HCT116 (cell line): ENCODE data around the gene POU6F1. TPM values are rescaled to one million over a fixed set of nuclear protein-coding genes. Genes with fewer than 3 reads are reported as not detected.

Experiments used
- ATAC-seq: fragments of 200-7000 bp; cut with Tn5 transposase; 2 replicates; pipeline ENCODE4 v1.9.1; 2020; ENCODE audit warnings: mild to moderate bottlenecking, moderate library complexity
- BruUV-seq: library from RNA; stranded (reverse); fragments of 400-500 nt; replicated peaks from 2 replicates; lab custom pipeline; 2021; lab: Mats Ljungman, UMichigan
- CTCF ChIA-PET: fragments of 300-600 bp; sonication (Branson Sonifier 250); formaldehyde crosslinking; loops from one replicate; lab custom pipeline; 2021; ENCODE audit warnings: antibody characterized with exemption; lab: Charles Lee
- POLR2A ChIA-PET: fragments of 300-600, 350-600 bp; sonication (Branson Sonifier 250); formaldehyde crosslinking; loops from one replicate; lab custom pipeline; 2021; ENCODE audit warnings: antibody characterized with exemption; lab: Charles Lee
- RAD21 ChIA-PET, 2 experiments: fragments of 300-600 bp; sonication (Branson Sonifier 250); formaldehyde crosslinking; loops; one replicate each; lab custom pipeline; 2023; ENCODE audit warnings: low total read pairs in 2 of 2; ENCODE audit not compliant: uncharacterized antibody in 2 of 2, unreplicated experiment in 2 of 2, low non-redundant PET in 1 of 2; lab: Charles Lee
- DNase-seq: peaks from one replicate; pipeline ENCODE4 v3.0.0-alpha.2; 2010; ENCODE audit warnings: low read depth, low spot score
- H2AFZ ChIP-seq: fragments of 200-600 bp; shearing (Covaris generic), sonication (generic); 2 replicates; pipeline ENCODE4 v1.6.1; 2017; ENCODE audit warnings: low read depth, mixed run types, mixed read lengths, antibody characterized with exemption, low read length; ENCODE audit not compliant: poor library complexity, severe bottlenecking
- H3K27ac ChIP-seq: 2 replicates; pipeline ENCODE4 v1.5.1; 2012; ENCODE audit warnings: low read depth, low read length
- H3K27me3 ChIP-seq: fragments of 200-600 bp; sonication (generic); 2 replicates; pipeline ENCODE4 v1.6.1; 2016; ENCODE audit warnings: mixed run types, low read length, mixed read lengths; ENCODE audit not compliant: insufficient read depth
- H3K36me3 ChIP-seq, 2 experiments: fragments of 200-500 bp in 1 of 2; fragments of 200-600 bp in 1 of 2; sonication (Bioruptor generic) in 1 of 2; sonication (generic) in 1 of 2; 2 replicates each; pipeline versions ENCODE4 v1.5.1 to v1.6.1; 2014 to 2016; ENCODE audit warnings: low read length in 2 of 2, inconsistent platforms in 1 of 2, mixed read lengths in 1 of 2, mixed run types in 1 of 2; ENCODE audit not compliant: insufficient read depth in 2 of 2, control insufficient read depth in 1 of 2
- H3K4me1 ChIP-seq, 2 experiments: fragments of 200-600 bp in 1 of 2; sonication (generic) in 1 of 2; 2 replicates each; pipeline versions ENCODE4 v1.5.1 to v1.6.1; 2012 to 2017; ENCODE audit warnings: low read length in 2 of 2, inconsistent platforms in 1 of 2, mild to moderate bottlenecking in 1 of 2, mixed read lengths in 1 of 2, mixed run types in 1 of 2, moderate library complexity in 1 of 2; ENCODE audit not compliant: insufficient read depth in 2 of 2, control insufficient read depth in 1 of 2
- H3K4me2 ChIP-seq: fragments of 200-600 bp; sonication (generic); 2 replicates; pipeline ENCODE4 v1.6.1; 2017; ENCODE audit warnings: mixed run types, low read length, mixed read lengths
- H3K4me3 ChIP-seq, 2 experiments: fragments of 200-600 bp in 1 of 2; sonication (generic) in 1 of 2; replicated peaks in 1 of 2; 2 replicates each; pipeline ENCODE4 v1.5.1; 2011 to 2016; ENCODE audit warnings: low read length in 2 of 2, control low read depth in 1 of 2, low read depth in 1 of 2, mild to moderate bottlenecking in 1 of 2, mixed read lengths in 1 of 2, mixed run types in 1 of 2
- H3K79me2 ChIP-seq: fragments of 200-600 bp; sonication (generic); 2 replicates; pipeline ENCODE4 v1.6.1; 2017; ENCODE audit warnings: mild to moderate bottlenecking, mixed run types, low read length, moderate library complexity, mixed read lengths; ENCODE audit not compliant: insufficient read depth
- H3K9ac ChIP-seq: fragments of 200-600 bp; sonication (generic); 2 replicates; pipeline ENCODE4 v1.6.1; 2016; ENCODE audit warnings: low read length, mixed read lengths
- H3K9me2 ChIP-seq: fragments of 200-600 bp; sonication (generic), shearing (Covaris generic); 2 replicates; pipeline ENCODE4 v1.6.1; 2017; ENCODE audit warnings: mixed run types, mild to moderate bottlenecking, moderate library complexity; ENCODE audit not compliant: insufficient read depth
- H3K9me3 ChIP-seq, 2 experiments: fragments of 200-500 bp in 1 of 2; fragments of 200-600 bp in 1 of 2; sonication (Bioruptor generic) in 1 of 2; sonication (generic) in 1 of 2; 2 replicates each; pipeline ENCODE4 v1.6.1; 2014 to 2017; ENCODE audit warnings: low read length in 2 of 2, mixed read lengths in 2 of 2, inconsistent platforms in 1 of 2, low read depth in 1 of 2, mild to moderate bottlenecking in 1 of 2, mixed run types in 1 of 2, moderate library complexity in 1 of 2; ENCODE audit not compliant: control insufficient read depth in 1 of 2, insufficient read depth in 1 of 2
- H4K20me1 ChIP-seq: fragments of 200-600 bp; sonication (generic), shearing (Covaris generic); 2 replicates; pipeline ENCODE4 v1.6.1; 2017; ENCODE audit warnings: mixed run types, mild to moderate bottlenecking, moderate library complexity; ENCODE audit not compliant: insufficient read depth
- CEBPB ChIP-seq: IDR thresholded peaks from 2 replicates; pipeline ENCODE4 v1.6.1; 2012; ENCODE audit warnings: low read depth
- EZH2phosphoT487 ChIP-seq: fragments of 200-600 bp; IDR thresholded peaks from 2 replicates; pipeline ENCODE4 v1.6.1; 2018; ENCODE audit warnings: antibody characterized with exemption, borderline replicate concordance
- FOSL1 ChIP-seq: IDR thresholded peaks from 2 replicates; pipeline ENCODE4 v1.6.1; 2012; ENCODE audit warnings: low read depth
- POLR2A ChIP-seq: IDR thresholded peaks from 2 replicates; pipeline ENCODE4 v1.7.0; 2011; ENCODE audit warnings: borderline replicate concordance; ENCODE audit not compliant: insufficient read depth, insufficient read length; ENCODE audit errors: extremely low read depth
- RAD21 ChIP-seq: IDR thresholded peaks from 2 replicates; pipeline ENCODE4 v1.6.1; 2012; ENCODE audit warnings: low read depth, mild to moderate bottlenecking
- SP1 ChIP-seq: IDR thresholded peaks from 2 replicates; pipeline ENCODE4 v1.6.1; 2012; ENCODE audit warnings: low read depth
- YY1 ChIP-seq: IDR thresholded peaks from 2 replicates; pipeline ENCODE4 v1.6.1; 2011; ENCODE audit warnings: low read length, low read depth, moderate library complexity, mild to moderate bottlenecking; ENCODE audit not compliant: insufficient replicate concordance; ENCODE audit errors: extremely low read depth
- intact Hi-C: fragments of 100-400 bp; cut with micrococcal nuclease; formaldehyde crosslinking; loops from 2 replicates; pipeline ENCODE4 v1.10.0; 2022
- total RNA-seq: library from RNA; stranded (reverse); gene quantifications from one replicate; pipeline ENCODE4 v1.2.1, GENCODE V29; 2021; ENCODE audit not compliant: unreplicated experiment
- TF ChIP-seq, protein P1 (sequence below): IDR thresholded peaks from 2 replicates; pipeline ENCODE4 v1.6.1; 2012; ENCODE audit warnings: low read depth

POU6F1 gene
- total RNA-seq, 1 experiment from 2014 or later, result 6.4 TPM

DNA sequence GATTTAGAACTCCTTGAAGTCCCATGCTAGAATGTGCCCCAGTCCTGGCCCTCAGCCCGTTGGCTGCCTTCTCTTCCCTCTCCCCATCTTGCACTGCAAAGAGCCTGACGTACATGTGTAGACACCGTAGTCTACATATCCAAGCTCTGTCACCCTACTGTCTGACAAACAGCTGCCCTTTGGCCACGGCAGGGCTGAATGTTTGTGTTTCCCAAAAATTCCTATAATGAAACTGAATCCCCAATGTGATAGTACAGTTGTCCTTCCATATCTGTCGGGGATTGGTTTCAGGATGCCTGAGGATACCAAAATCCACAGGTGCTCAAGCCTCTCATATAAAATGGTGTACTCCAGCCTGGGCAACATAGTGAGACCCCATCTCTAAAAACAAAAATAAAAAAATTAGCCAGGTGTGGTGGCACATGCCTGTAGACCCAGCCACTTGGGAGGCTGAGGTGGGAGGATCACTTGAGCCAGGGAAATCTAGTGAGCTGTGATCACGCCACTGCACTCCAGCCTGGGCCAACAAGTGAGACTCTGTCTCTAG lies 32.6 kb downstream of the POU6F1 start:
- no peaks in the 10 kb centered on the region for H3K9me3 ChIP-seq
- H3K79me2 ChIP-seq, result no peaks in the 10 kb centered on the region
- ChIA-PET RAD21 (no interaction called here), POLR2A (interaction anchor here (1.4 kb wide), 1 partner anchor 102 kb away, joined by 3 read pairs; the partner anchor contains the start of gene CSRNP2), CTCF (no interaction called here)
- no TSS peak for BruUV-seq
- no peak overlapping the region for H3K4me3 ChIP-seq
- H3K4me1 ChIP-seq, result peaks cover 0 to 3% of the 10 kb centered on the region in 2 experiments; a peak in 1 of 4 replicates
- H3K27me3 ChIP-seq, result no peaks in the 10 kb centered on the region
- TF ChIP-seq, protein P1, sequence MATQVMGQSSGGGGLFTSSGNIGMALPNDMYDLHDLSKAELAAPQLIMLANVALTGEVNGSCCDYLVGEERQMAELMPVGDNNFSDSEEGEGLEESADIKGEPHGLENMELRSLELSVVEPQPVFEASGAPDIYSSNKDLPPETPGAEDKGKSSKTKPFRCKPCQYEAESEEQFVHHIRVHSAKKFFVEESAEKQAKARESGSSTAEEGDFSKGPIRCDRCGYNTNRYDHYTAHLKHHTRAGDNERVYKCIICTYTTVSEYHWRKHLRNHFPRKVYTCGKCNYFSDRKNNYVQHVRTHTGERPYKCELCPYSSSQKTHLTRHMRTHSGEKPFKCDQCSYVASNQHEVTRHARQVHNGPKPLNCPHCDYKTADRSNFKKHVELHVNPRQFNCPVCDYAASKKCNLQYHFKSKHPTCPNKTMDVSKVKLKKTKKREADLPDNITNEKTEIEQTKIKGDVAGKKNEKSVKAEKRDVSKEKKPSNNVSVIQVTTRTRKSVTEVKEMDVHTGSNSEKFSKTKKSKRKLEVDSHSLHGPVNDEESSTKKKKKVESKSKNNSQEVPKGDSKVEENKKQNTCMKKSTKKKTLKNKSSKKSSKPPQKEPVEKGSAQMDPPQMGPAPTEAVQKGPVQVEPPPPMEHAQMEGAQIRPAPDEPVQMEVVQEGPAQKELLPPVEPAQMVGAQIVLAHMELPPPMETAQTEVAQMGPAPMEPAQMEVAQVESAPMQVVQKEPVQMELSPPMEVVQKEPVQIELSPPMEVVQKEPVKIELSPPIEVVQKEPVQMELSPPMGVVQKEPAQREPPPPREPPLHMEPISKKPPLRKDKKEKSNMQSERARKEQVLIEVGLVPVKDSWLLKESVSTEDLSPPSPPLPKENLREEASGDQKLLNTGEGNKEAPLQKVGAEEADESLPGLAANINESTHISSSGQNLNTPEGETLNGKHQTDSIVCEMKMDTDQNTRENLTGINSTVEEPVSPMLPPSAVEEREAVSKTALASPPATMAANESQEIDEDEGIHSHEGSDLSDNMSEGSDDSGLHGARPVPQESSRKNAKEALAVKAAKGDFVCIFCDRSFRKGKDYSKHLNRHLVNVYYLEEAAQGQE, result no peak
- TF ChIP-seq SP1 (no peak), POLR2A (no peak), CEBPB (no peak), YY1 (no peak), FOSL1 (no peak), EZH2phosphoT487 (no peak), RAD21 (no peak)
- H3K9me2 ChIP-seq, result no peaks in the 10 kb centered on the region
- H4K20me1 ChIP-seq, result no peaks in the 10 kb centered on the region
- no peak overlapping the region for H3K27ac ChIP-seq
- H2AFZ ChIP-seq, result no peak overlapping the region
- H3K4me2 ChIP-seq, result no peak overlapping the region
- intact Hi-C loops, result no loop called here
- ATAC-seq (no peak), DNase-seq (no peak)
- H3K9ac ChIP-seq, result no peak overlapping the region
- H3K36me3 ChIP-seq, result no peaks in the 10 kb centered on the region
